NCI-H2081 (cell line): Measurements from ENCODE around the gene EDIL3.
"Not testable (repeated sequence)": the region's sequence is repeated elsewhere in the genome, so short reads cannot be mapped to it uniquely, and the experiment has no call there.

ENCODE experiments used
- DNase-seq, 2 experiments: peaks; one replicate each; lab custom pipeline; 2025; lab: John Stamatoyannopoulos, UW

EDIL3 gene

GRCh38 chr5:84378420-84378819, 6.3 kb downstream of the EDIL3 start:
- DNase-seq, result no peak

GRCh38 chr5:84376346-84376745, 8.3 kb downstream of the EDIL3 start:
- no peak for DNase-seq

- no peak for DNase-seq
These were observed 10.1 kb downstream of the EDIL3 start for GRCh38 chr5:84374568-84374967.

GRCh38 chr5:84373506-84373905, 11.2 kb downstream of the EDIL3 start:
- no peak for DNase-seq

GRCh38 chr5:84372066-84372695, 12.5 kb downstream of the EDIL3 start:
- DNase-seq, result no peak

GRCh38 chr5:84370176-84370575, 14.5 kb downstream of the EDIL3 start:
- DNase-seq, result no peak

- DNase-seq, result no peak
These were observed 20.6 kb downstream of the EDIL3 start for GRCh38 chr5:84364043-84364442.

- DNase-seq, result no peak
These were observed 22.5 kb downstream of the EDIL3 start for GRCh38 chr5:84362061-84362720.

GRCh38 chr5:84361572-84361971, 23.1 kb downstream of the EDIL3 start:
- DNase-seq, result no peak

GRCh38 chr5:84360056-84360455, 24.6 kb downstream of the EDIL3 start:
- no peak for DNase-seq

- DNase-seq, result no peak
These were observed 30.6 kb downstream of the EDIL3 start for GRCh38 chr5:84354101-84354500.

GRCh38 chr5:84344788-84345187, 39.9 kb downstream of the EDIL3 start:
- no peak for DNase-seq

- DNase-seq, result no peak
These were observed 41.5 kb downstream of the EDIL3 start for GRCh38 chr5:84343171-84343570.

- no peak for DNase-seq
These were observed 52.6 kb downstream of the EDIL3 start for GRCh38 chr5:84332106-84332505.

GRCh38 chr5:84327591-84327990, 57.1 kb downstream of the EDIL3 start:
- DNase-seq, result no peak

- no peak for DNase-seq
These were observed 62.0 kb downstream of the EDIL3 start for GRCh38 chr5:84322646-84323045.

- not testable (repeated sequence) for DNase-seq
These were observed 66.9 kb downstream of the EDIL3 start for GRCh38 chr5:84317826-84318225.

GRCh38 chr5:84312280-84312679, 72.4 kb downstream of the EDIL3 start:
- not testable (repeated sequence) for DNase-seq

- not testable (repeated sequence) for DNase-seq
These were observed 74.8 kb downstream of the EDIL3 start for GRCh38 chr5:84309850-84310249.

GRCh38 chr5:84306601-84307000, 78.1 kb downstream of the EDIL3 start:
- no peak for DNase-seq

- DNase-seq, result no peak
These were observed 80.1 kb downstream of the EDIL3 start for GRCh38 chr5:84304599-84304998.

GRCh38 chr5:84303315-84303714, 81.4 kb downstream of the EDIL3 start:
- no peak for DNase-seq

GRCh38 chr5:84301535-84301934, 83.1 kb downstream of the EDIL3 start:
- no peak for DNase-seq

- DNase-seq, result no peak
These were observed 84.7 kb downstream of the EDIL3 start for GRCh38 chr5:84299959-84300358.
